Measurements from ENCODE around the gene ZNF615.
"Not testable (repeated sequence)": the region's sequence is repeated elsewhere in the genome, so short reads cannot be mapped to it uniquely, and the experiment has no call there.

Gene ZNF615

DNA sequence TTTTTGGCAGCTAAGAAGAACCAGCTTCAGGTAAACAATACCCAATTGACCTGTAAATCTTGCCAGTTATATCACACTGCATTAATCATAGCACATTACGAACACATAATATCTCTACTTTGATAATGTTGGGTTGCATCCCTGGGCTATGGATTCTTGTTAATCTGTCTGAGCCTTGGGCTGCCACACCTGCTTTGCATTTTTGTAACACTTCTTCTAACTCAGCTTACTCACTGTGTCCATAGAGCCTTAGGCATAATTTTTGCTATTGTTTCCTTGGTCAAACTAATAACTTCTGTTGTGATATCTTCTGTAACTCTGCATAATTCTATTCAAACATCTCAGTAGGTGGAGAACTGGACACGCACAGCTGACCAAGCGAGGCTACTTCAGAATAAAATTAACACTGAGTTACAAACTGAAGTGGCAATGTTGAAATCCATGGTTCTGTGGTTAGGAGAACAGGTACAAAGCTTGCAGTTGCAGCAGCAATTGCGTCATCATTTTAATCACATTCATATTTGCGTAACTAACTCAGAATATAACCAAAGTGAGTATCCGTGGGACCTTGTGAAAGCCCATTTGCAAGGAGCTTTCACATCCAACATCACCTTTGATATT, 27.8 kb downstream of the ZNF615 start:
- no peak for DNase-seq

GRCh38 chr19:51978882-51979281, 29.1 kb downstream of the ZNF615 start:
- DNase-seq = no peak

GRCh38 chr19:51977346-51977745, 30.7 kb downstream of the ZNF615 start:
- DNase-seq = no peak

- no peak for DNase-seq
These were observed 31.2 kb downstream of the ZNF615 start for GRCh38 chr19:51976852-51977251.

- DNase-seq = not testable (repeated sequence)
These were observed 32.2 kb downstream of the ZNF615 start for GRCh38 chr19:51975787-51976186.

GRCh38 chr19:51971624-51972023, 36.4 kb downstream of the ZNF615 start:
- no peak for DNase-seq

- DNase-seq = no peak
These were observed 37.3 kb downstream of the ZNF615 start for GRCh38 chr19:51970718-51971117.

- no peak for DNase-seq
These were observed 42.4 kb downstream of the ZNF615 start for GRCh38 chr19:51965583-51965982.

DNA sequence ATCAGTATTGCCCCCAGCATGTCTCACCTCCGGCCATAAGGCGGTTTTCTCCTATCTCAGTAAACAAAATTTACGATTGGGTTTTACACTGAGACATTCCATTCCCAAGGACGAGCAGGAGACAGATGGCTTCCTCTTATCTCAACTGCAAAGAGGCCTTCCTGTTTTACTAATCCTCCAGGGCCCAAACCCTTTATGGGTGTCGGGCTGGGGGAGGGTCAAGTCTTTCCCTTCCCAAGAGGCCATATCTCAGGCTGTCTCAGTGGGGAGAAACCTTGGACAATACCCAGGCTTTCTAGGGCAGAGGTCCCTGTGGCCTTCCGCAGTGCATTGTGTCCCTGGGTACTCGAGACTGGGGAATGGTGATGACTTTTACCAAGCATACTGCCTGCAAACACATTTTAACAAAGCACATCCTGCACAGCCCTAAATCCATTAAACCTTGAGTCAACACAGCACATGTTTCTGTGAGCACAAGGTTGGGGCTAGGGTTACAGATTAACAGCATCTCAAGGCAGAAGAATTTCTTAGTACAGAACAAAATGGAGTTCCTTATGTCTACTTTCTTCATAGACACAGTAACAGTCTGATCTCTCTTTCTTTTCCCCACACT, 47.3 kb downstream of the ZNF615 start:
- DNase-seq = not testable (repeated sequence)

DNA sequence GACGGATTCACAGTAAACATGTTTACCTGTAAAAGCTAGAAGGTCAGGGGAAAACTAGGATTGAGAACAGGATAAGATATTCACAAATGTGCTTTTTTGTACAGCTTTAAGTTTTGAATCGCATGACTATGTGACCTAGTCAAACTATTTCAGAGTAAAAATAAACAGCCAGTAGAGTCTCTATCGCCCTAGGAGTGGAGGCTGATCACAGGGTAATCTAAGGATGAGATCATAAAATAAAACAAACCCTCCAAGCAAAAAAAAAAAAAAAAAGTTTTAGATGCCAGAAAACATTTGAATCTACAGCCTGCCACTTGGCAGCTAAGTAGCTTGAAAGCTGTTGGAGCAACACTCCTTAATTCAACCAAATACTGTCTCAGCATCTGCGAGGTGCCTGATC, 48.2 kb downstream of the ZNF615 start:
- DNase-seq = no peak

DNA sequence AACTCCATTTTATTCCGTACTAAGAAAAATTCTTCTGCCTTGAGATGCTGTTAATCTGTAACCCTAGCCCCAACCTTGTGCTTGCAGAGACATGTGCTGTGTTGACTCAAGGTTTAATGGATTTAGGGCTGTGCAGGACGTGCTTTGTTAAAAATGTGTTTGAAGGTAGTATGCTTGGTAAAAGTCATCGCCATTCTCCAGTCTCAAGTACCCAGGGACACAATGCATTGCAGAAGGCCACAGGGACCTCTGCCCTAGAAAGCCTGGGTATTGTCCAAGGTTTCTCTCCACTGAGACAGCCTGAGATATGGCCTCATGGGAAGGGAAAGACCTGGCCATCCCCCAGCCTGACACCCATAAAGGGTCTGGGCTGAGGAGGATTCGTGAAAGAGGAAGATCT, 50.2 kb downstream of the ZNF615 start:
- not testable (repeated sequence) for DNase-seq

GRCh38 chr19:51948975-51949374, 59.0 kb downstream of the ZNF615 start:
- DNase-seq = no peak

GRCh38 chr19:51946602-51947001, 61.4 kb downstream of the ZNF615 start:
- DNase-seq = no peak

DNA sequence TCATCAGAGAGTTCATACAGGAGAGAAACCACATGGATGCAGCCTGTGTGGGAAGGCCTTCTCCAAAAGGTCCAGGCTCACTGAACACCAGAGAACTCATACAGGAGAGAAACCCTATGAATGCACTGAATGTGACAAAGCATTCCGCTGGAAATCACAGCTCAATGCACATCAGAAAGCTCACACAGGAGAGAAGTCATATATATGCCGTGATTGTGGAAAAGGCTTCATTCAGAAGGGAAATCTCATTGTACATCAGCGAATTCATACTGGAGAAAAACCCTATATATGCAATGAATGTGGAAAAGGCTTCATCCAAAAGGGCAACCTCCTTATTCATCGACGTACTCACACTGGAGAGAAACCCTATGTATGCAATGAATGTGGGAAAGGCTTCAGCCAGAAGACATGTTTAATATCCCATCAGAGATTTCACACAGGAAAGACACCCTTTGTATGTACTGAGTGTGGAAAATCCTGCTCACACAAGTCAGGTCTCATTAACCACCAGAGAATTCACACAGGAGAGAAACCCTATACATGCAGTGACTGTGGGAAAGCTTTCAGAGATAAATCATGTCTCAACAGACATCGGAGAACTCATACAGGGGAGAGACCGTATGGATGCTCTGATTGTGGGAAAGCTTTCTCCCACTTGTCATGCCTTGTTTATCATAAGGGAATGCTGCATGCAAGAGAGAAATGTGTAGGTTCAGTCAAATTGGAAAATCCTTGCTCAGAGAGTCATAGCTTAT, 63.0 kb downstream of the ZNF615 start:
- no peak for DNase-seq
